Caco-2 (cell line): ENCODE data around the gene AMIGO2. TPM values are rescaled to one million over a fixed set of nuclear protein-coding genes. Genes with fewer than 3 reads are reported as not detected.

Source experiments
- BruUV-seq: library from RNA; stranded (reverse); fragments of 400-500 nt; replicated peaks from 2 replicates; lab custom pipeline; 2021; lab: Mats Ljungman, UMichigan
- CTCF ChIA-PET: fragments of 300-600 bp; sonication (Branson Sonifier 250); formaldehyde crosslinking; loops from one replicate; lab custom pipeline; 2022; ENCODE audit warnings: antibody characterized with exemption; lab: Charles Lee
- POLR2A ChIA-PET: fragments of 300-600 bp; sonication (Branson Sonifier 250); formaldehyde crosslinking; loops from one replicate; lab custom pipeline; 2022; ENCODE audit warnings: antibody characterized with exemption; lab: Charles Lee
- DNase-seq, 2 experiments: peaks; one replicate each; pipeline versions ENCODE4 v3.0.0 to v3.0.0-alpha.2; 2020 to 2022
- H3K27me3 ChIP-seq: replicated peaks from 2 replicates; pipeline ENCODE4 v1.6.0; 2011; ENCODE audit warnings: low read length; ENCODE audit not compliant: control insufficient read depth, insufficient read depth
- H3K36me3 ChIP-seq: 2 replicates; pipeline ENCODE4 v1.5.1; 2011; ENCODE audit warnings: low read length; ENCODE audit not compliant: control insufficient read depth, insufficient read depth
- H3K4me1 ChIP-seq: fragments of 250-450 bp; sonication (Bioruptor Pico); 2 replicates; pipeline ENCODE4 v1.5.1; 2020; ENCODE audit warnings: mild to moderate bottlenecking
- H3K4me3 ChIP-seq: 2 replicates; pipeline ENCODE4 v1.5.1; 2011; ENCODE audit warnings: low read depth, mild to moderate bottlenecking, control low read depth, low read length
- H3K9me3 ChIP-seq: fragments of 250-450 bp; sonication (Bioruptor Pico); 2 replicates; pipeline ENCODE4 v1.5.1; 2020; ENCODE audit warnings: mild to moderate bottlenecking, moderate library complexity
- H3K27ac Mint-ChIP-seq: one replicate; pipeline ENCODE4 v1.8.0; 2022; ENCODE audit warnings: mixed read lengths; ENCODE audit not compliant: unreplicated experiment
- H3K27me3 Mint-ChIP-seq: one replicate; pipeline ENCODE4 v1.8.0; 2022; ENCODE audit warnings: mixed read lengths; ENCODE audit not compliant: insufficient read depth, unreplicated experiment
- H3K36me3 Mint-ChIP-seq: one replicate; pipeline ENCODE4 v1.8.0; 2022; ENCODE audit warnings: mild to moderate bottlenecking, mixed read lengths; ENCODE audit not compliant: insufficient read depth, unreplicated experiment
- H3K4me1 Mint-ChIP-seq: one replicate; pipeline ENCODE4 v1.8.0; 2022; ENCODE audit warnings: low read depth, mixed read lengths; ENCODE audit not compliant: unreplicated experiment
- H3K4me3 Mint-ChIP-seq: one replicate; pipeline ENCODE4 v1.8.0; 2022; ENCODE audit warnings: mild to moderate bottlenecking, moderate library complexity, mixed read lengths; ENCODE audit not compliant: unreplicated experiment
- H3K9me3 Mint-ChIP-seq: one replicate; pipeline ENCODE4 v1.8.0; 2022; ENCODE audit warnings: mixed read lengths; ENCODE audit not compliant: unreplicated experiment
- intact Hi-C: fragments of 100-400 bp; cut with micrococcal nuclease; formaldehyde crosslinking; loops from one replicate; pipeline ENCODE4 v1.10.0; 2022; ENCODE audit not compliant: unreplicated experiment
- total RNA-seq: library from RNA; stranded (reverse); gene quantifications from 2 replicates; pipeline ENCODE4 v1.2.3, GENCODE V29; 2022
- TF ChIP-seq, protein P1 (sequence below), 2 experiments: fragments of 200-600 bp in 1 of 2; IDR thresholded peaks; 1 replicate in 1 of 2; 2 replicates in 1 of 2; pipeline versions ENCODE4 v1.5.1 to v1.8.0; 2011 to 2022; ENCODE audit warnings: antibody characterized with exemption in 1 of 2, control low read depth in 1 of 2, inconsistent platforms in 1 of 2, low read depth in 1 of 2, low read length in 1 of 2, mild to moderate bottlenecking in 1 of 2, moderate library complexity in 1 of 2; ENCODE audit not compliant: insufficient read depth in 1 of 2, severe bottlenecking in 1 of 2, unreplicated experiment in 1 of 2

AMIGO2 gene
- total RNA-seq, 1 experiment from 2014 or later = 1.6 TPM

DNA sequence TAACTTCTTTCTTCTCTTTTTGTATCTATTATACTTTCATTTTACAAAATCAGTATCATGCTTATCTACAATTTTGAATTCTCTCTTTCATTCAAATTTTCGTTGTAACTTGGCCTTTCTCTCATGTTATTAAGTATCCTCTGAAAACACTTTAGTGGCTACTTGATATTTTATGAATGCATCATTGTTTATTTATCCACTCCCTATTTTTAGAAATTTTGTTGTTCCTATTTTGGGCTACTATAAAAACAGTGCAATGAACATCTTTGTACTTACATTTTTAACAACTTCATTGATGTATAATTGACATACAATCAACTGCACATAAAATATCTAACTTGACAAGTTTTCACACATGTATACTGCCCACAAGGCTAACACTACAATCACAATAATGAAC is 44.0 kb upstream of the AMIGO2 start:
- Mint-ChIP-seq H3K9me3 (no peaks in the 10 kb centered on the region), H3K4me3 (no peak overlapping the region), H3K27me3 (peaks cover 4% of the 10 kb centered on the region), H3K36me3 (no peaks in the 10 kb centered on the region), H3K27ac (no peak overlapping the region), H3K4me1 (no peaks in the 10 kb centered on the region)
- no peaks in the 10 kb centered on the region for H3K27me3 ChIP-seq
- no peaks in the 10 kb centered on the region for H3K9me3 ChIP-seq
- BruUV-seq = no TSS peak
- ChIA-PET POLR2A (no interaction called here), CTCF (no interaction called here)
- intact Hi-C loops = no loop called here
- DNase-seq = no peak
- H3K4me3 ChIP-seq = no peak overlapping the region
- TF ChIP-seq, protein P1, sequence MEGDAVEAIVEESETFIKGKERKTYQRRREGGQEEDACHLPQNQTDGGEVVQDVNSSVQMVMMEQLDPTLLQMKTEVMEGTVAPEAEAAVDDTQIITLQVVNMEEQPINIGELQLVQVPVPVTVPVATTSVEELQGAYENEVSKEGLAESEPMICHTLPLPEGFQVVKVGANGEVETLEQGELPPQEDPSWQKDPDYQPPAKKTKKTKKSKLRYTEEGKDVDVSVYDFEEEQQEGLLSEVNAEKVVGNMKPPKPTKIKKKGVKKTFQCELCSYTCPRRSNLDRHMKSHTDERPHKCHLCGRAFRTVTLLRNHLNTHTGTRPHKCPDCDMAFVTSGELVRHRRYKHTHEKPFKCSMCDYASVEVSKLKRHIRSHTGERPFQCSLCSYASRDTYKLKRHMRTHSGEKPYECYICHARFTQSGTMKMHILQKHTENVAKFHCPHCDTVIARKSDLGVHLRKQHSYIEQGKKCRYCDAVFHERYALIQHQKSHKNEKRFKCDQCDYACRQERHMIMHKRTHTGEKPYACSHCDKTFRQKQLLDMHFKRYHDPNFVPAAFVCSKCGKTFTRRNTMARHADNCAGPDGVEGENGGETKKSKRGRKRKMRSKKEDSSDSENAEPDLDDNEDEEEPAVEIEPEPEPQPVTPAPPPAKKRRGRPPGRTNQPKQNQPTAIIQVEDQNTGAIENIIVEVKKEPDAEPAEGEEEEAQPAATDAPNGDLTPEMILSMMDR (IDR thresholded peaks at IDR 0.05; ENCODE audit: insufficient read depth in 1 of 2, low read depth in 1 of 2, low read length in 1 of 2, severe bottlenecking in 1 of 2, unreplicated experiment in 1 of 2) = no peak
- no peaks in the 10 kb centered on the region for H3K4me1 ChIP-seq
- H3K36me3 ChIP-seq = no peaks in the 10 kb centered on the region

DNA sequence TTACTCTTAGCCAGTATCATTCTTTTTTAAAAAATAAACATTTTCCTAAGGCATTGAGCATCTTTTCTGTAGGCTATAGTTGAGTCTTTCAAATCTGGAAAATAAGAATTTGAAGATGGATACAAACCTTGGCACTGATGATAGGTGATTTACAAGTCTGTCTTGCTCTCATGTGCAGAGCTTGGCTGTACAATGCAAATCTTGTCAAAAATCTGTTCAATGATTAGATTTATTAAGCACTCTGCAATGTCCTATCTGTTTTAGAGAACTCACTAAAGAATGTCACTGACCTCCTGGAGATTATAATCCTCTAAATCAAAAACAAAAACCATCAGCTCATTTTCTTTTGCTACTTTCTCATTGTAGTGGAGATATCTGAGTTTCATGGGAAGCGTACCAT is 42.8 kb upstream of the AMIGO2 start:
- Histone ChIP-seq H3K4me1 (no peaks in the 10 kb centered on the region), H3K9me3 (no peaks in the 10 kb centered on the region), H3K4me3 (no peak overlapping the region), H3K27me3 (no peaks in the 10 kb centered on the region), H3K36me3 (no peaks in the 10 kb centered on the region)
- Mint-ChIP-seq H3K27me3 (peaks cover 4% of the 10 kb centered on the region), H3K4me1 (no peaks in the 10 kb centered on the region), H3K9me3 (no peaks in the 10 kb centered on the region), H3K27ac (no peak overlapping the region), H3K36me3 (no peaks in the 10 kb centered on the region), H3K4me3 (no peak overlapping the region)
- DNase-seq = no peak
- intact Hi-C loops = no loop called here
- TF ChIP-seq, protein P1 (IDR thresholded peaks at IDR 0.05; ENCODE audit: insufficient read depth in 1 of 2, low read depth in 1 of 2, low read length in 1 of 2, severe bottlenecking in 1 of 2, unreplicated experiment in 1 of 2) = no peak
- no TSS peak for BruUV-seq
- CTCF ChIA-PET = no interaction called here
- POLR2A ChIA-PET = no interaction called here

DNA sequence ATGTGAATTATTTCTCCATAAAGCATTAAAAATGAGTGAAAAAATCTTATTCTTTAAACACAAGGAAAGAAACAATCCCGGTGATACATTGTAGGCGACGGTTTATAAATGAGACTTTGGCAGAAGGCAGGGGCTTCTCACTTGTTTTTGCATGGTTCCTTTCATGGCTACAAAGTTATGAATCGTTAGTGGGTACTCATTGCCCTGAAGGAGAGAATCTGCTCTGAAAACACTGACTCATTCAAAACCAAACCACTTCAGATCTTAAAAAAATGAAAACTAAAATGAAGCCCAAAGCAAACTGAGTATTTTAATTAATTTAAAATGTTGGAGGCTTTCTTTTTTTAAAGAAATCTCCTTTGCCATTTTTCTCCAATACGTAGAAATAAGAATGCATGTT is 41.4 kb upstream of the AMIGO2 start:
- Histone ChIP-seq H3K9me3 (no peaks in the 10 kb centered on the region), H3K36me3 (no peaks in the 10 kb centered on the region), H3K4me1 (no peaks in the 10 kb centered on the region), H3K27me3 (no peaks in the 10 kb centered on the region), H3K4me3 (no peak overlapping the region)
- ChIA-PET POLR2A (no interaction called here), CTCF (no interaction called here)
- DNase-seq = no peak
- no TSS peak for BruUV-seq
- no peaks in the 10 kb centered on the region for H3K36me3 Mint-ChIP-seq
- no peak overlapping the region for H3K4me3 Mint-ChIP-seq
- no peaks in the 10 kb centered on the region for H3K27me3 Mint-ChIP-seq
- TF ChIP-seq, protein P1 (IDR thresholded peaks at IDR 0.05; ENCODE audit: insufficient read depth in 1 of 2, low read depth in 1 of 2, low read length in 1 of 2, severe bottlenecking in 1 of 2, unreplicated experiment in 1 of 2) = no peak
- no peaks in the 10 kb centered on the region for H3K4me1 Mint-ChIP-seq
- intact Hi-C loops = no loop called here
- H3K27ac Mint-ChIP-seq = no peak overlapping the region
- H3K9me3 Mint-ChIP-seq = no peaks in the 10 kb centered on the region
